Glutamatergic neuron (in vitro differentiated cells): Measurements from ENCODE around the gene DNAJC5G. TPM values are rescaled to one million over a fixed set of nuclear protein-coding genes. Genes with fewer than 3 reads are reported as not detected.
"Not testable (repeated sequence)": the region's sequence is repeated elsewhere in the genome, so short reads cannot be mapped to it uniquely, and the experiment has no call there.

ENCODE experiments used
- DNase-seq: peaks from one replicate; pipeline ENCODE4 v3.0.0; 2022
- H3K27ac Mint-ChIP-seq: one replicate; pipeline ENCODE4 v1.8.0; 2020; ENCODE audit warnings: mild to moderate bottlenecking, mixed read lengths, inconsistent platforms; ENCODE audit not compliant: unreplicated experiment
- H3K27me3 Mint-ChIP-seq: one replicate; pipeline ENCODE4 v1.8.0; 2020; ENCODE audit warnings: mild to moderate bottlenecking, moderate library complexity, mixed read lengths, inconsistent platforms; ENCODE audit not compliant: unreplicated experiment
- H3K36me3 Mint-ChIP-seq: one replicate; pipeline ENCODE4 v1.8.0; 2020; ENCODE audit warnings: mild to moderate bottlenecking, mixed read lengths, inconsistent platforms; ENCODE audit not compliant: unreplicated experiment
- H3K4me1 Mint-ChIP-seq: one replicate; pipeline ENCODE4 v1.8.0; 2020; ENCODE audit warnings: mild to moderate bottlenecking, low read depth, mixed read lengths, inconsistent platforms; ENCODE audit not compliant: unreplicated experiment
- H3K4me3 Mint-ChIP-seq: one replicate; pipeline ENCODE4 v1.8.0; 2020; ENCODE audit warnings: mild to moderate bottlenecking, mixed read lengths, inconsistent platforms; ENCODE audit not compliant: unreplicated experiment
- H3K9me3 Mint-ChIP-seq: one replicate; pipeline ENCODE4 v1.8.0; 2020; ENCODE audit warnings: mild to moderate bottlenecking, moderate library complexity, mixed read lengths, inconsistent platforms; ENCODE audit not compliant: unreplicated experiment
- CTCF ChIP-seq: fragments of 200-600 bp; sonication (generic); IDR thresholded peaks from one replicate; pipeline ENCODE4 v1.5.0; 2021; ENCODE audit not compliant: partially characterized antibody, unreplicated experiment
- total RNA-seq: library from RNA; stranded (reverse); fragmentation: NEBNext Ultra II Directional; extraction: Animal tissue kit (Norgen Biotek cat#: 25700); gene quantifications from one replicate; pipeline ENCODE4 v1.2.1, GENCODE V29; 2021; ENCODE audit not compliant: unreplicated experiment

DNAJC5G gene
- total RNA-seq, 1 donor from 2014 or later = not detected

- DNase-seq = no peak
- no peaks in the 10 kb centered on the region for H3K9me3 Mint-ChIP-seq
- H3K36me3 Mint-ChIP-seq = no peaks in the 10 kb centered on the region
- TF ChIP-seq CTCF = no peak
- H3K27me3 Mint-ChIP-seq = peaks cover under 1% of the 10 kb centered on the region
- no peak overlapping the region for H3K4me3 Mint-ChIP-seq
- H3K27ac Mint-ChIP-seq = no peak overlapping the region
- H3K4me1 Mint-ChIP-seq = no peaks in the 10 kb centered on the region
Observed at GRCh38 chr2:27270670-27271069, 4.6 kb upstream of the DNAJC5G start.

- Mint-ChIP-seq H3K4me1 (no peaks in the 10 kb centered on the region), H3K9me3 (no peaks in the 10 kb centered on the region), H3K4me3 (no peak overlapping the region), H3K27ac (no peak overlapping the region), H3K27me3 (no peaks in the 10 kb centered on the region), H3K36me3 (no peaks in the 10 kb centered on the region)
- TF ChIP-seq CTCF = no peak
- DNase-seq = no peak
Observed at GRCh38 chr2:27271631-27272340, 3.4 kb upstream of the DNAJC5G start.

- H3K27ac Mint-ChIP-seq, H3K36me3 Mint-ChIP-seq, H3K27me3 Mint-ChIP-seq, H3K4me1 Mint-ChIP-seq, H3K9me3 Mint-ChIP-seq, DNase-seq, H3K4me3 Mint-ChIP-seq: not testable (repeated sequence)
Observed at GRCh38 chr2:27272537-27273522, 2.4 kb upstream of the DNAJC5G start.

DNA sequence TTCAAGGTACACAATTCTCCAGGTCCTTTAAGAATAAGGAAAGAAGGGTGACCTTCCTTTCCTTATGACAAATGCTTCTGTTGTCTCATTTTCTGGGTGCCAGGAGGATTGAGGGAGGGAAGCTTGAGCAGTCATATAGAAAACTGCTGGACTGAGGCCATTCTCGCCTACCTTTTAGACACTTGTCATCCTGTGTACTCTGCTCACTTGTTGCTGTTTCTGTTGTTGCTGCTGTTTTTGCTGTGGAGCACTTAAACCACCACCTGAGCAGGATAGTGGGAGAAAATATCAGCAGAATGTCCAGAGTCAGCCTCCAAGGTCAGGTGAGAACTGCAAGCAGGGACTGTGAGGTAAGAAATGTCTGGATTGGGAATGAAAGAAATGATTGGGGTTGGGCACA lies 2.8 kb downstream of the DNAJC5G start:
- no peak for DNase-seq
- Mint-ChIP-seq H3K4me1 (peaks cover 20% of the 10 kb centered on the region), H3K27me3 (peaks cover 2% of the 10 kb centered on the region), H3K4me3 (no peak overlapping the region), H3K36me3 (no peaks in the 10 kb centered on the region), H3K9me3 (peaks cover 8% of the 10 kb centered on the region), H3K27ac (no peak overlapping the region)
- no peak for TF ChIP-seq CTCF

GRCh38 chr2:27280826-27281225 lies 5.6 kb downstream of the DNAJC5G start:
- H3K27me3 Mint-ChIP-seq = peaks cover 2% of the 10 kb centered on the region
- TF ChIP-seq CTCF = no peak
- H3K9me3 Mint-ChIP-seq = peaks cover 8% of the 10 kb centered on the region
- no peak overlapping the region for H3K4me3 Mint-ChIP-seq
- H3K27ac Mint-ChIP-seq = no peak overlapping the region
- no peak for DNase-seq
- H3K4me1 Mint-ChIP-seq = peaks cover 26% of the 10 kb centered on the region
- no peaks in the 10 kb centered on the region for H3K36me3 Mint-ChIP-seq
